HepG2 (cell line): ENCODE measurements around the gene TNFAIP1. TPM values are rescaled to one million over a fixed set of nuclear protein-coding genes. Genes with fewer than 3 reads are reported as not detected.

Experiments
- AFF4 ChIP-seq: sonication (generic); formaldehyde crosslinking; IDR thresholded peaks from 2 replicates; pipeline ENCODE4 v1.4.0; 2020; ENCODE audit warnings: missing genetic modification reagents
- BRF2 ChIP-seq: sonication (generic); formaldehyde crosslinking; IDR thresholded peaks from 2 replicates; pipeline ENCODE4 v1.8.1; 2022; ENCODE audit warnings: mild to moderate bottlenecking, missing genetic modification reagents
- CENPBD1 ChIP-seq: sonication (generic); formaldehyde crosslinking; IDR thresholded peaks from 2 replicates; pipeline ENCODE4 v1.8.0; 2022; ENCODE audit warnings: missing genetic modification reagents, low read depth, mild to moderate bottlenecking, borderline replicate concordance
- CHD4 ChIP-seq: fragments of 200-600 bp; sonication (generic); IDR thresholded peaks from 2 replicates; pipeline ENCODE4 v1.7.0; 2017; ENCODE audit warnings: mild to moderate bottlenecking, low read length, borderline replicate concordance
- GABPB1 ChIP-seq: IDR thresholded peaks from 2 replicates; pipeline ENCODE4 v1.6.1; 2016; ENCODE audit warnings: mild to moderate bottlenecking, missing genetic modification reagents, moderate library complexity, missing compliant biosample characterization
- HNF1A ChIP-seq, 2 experiments: sonication (generic) in 1 of 2; formaldehyde crosslinking in 1 of 2; IDR thresholded peaks; 2 replicates each; pipeline versions ENCODE4 v1.4.0 to v1.6.1; 2016 to 2020; ENCODE audit warnings: borderline replicate concordance in 1 of 2, low read depth in 1 of 2, mild to moderate bottlenecking in 1 of 2, missing genetic modification reagents in 1 of 2
- KDM1A ChIP-seq: IDR thresholded peaks from 2 replicates; pipeline ENCODE4 v1.6.1; 2016; ENCODE audit warnings: missing compliant biosample characterization
- RNF2 ChIP-seq: fragments of 450-650 bp; conservative IDR thresholded peaks from 2 replicates; pipeline ENCODE4 v1.6.1; 2016; ENCODE audit warnings: low read depth
- SRSF1 ChIP-seq: fragments of 200-400 bp; formaldehyde crosslinking; optimal IDR thresholded peaks from 2 replicates; pipeline ENCODE3; 2017; ENCODE audit warnings: mild to moderate bottlenecking, low read depth, low read length, moderate library complexity
- ZBTB20 ChIP-seq: sonication (generic); formaldehyde crosslinking; IDR thresholded peaks from 2 replicates; pipeline ENCODE4 v1.8.1; 2023; ENCODE audit warnings: missing genetic modification reagents, low read depth, mild to moderate bottlenecking, borderline replicate concordance
- ZBTB7A ChIP-seq: sonication (generic); formaldehyde crosslinking; IDR thresholded peaks from 2 replicates; pipeline ENCODE4 v1.8.0; 2022; ENCODE audit warnings: mild to moderate bottlenecking, missing genetic modification reagents
- ZMYM3 ChIP-seq: sonication (generic); formaldehyde crosslinking; IDR thresholded peaks from 2 replicates; pipeline ENCODE4 v1.5.1; 2020; ENCODE audit warnings: mild to moderate bottlenecking, missing genetic modification reagents
- ZNF143 ChIP-seq: sonication (generic); formaldehyde crosslinking; IDR thresholded peaks from 2 replicates; pipeline ENCODE4 v1.4.0; 2020; ENCODE audit warnings: missing genetic modification reagents
- ZNF275 ChIP-seq: sonication (generic); formaldehyde crosslinking; IDR thresholded peaks from 2 replicates; pipeline ENCODE4 v1.8.0; 2022; ENCODE audit warnings: missing genetic modification reagents, mild to moderate bottlenecking, inconsistent platforms, borderline replicate concordance
- ZNF343 ChIP-seq: sonication (generic); formaldehyde crosslinking; IDR thresholded peaks from 2 replicates; pipeline ENCODE4 v1.4.0; 2020; ENCODE audit warnings: mild to moderate bottlenecking, missing genetic modification reagents
- ZNF430 ChIP-seq: sonication (generic); formaldehyde crosslinking; IDR thresholded peaks from 2 replicates; pipeline ENCODE4 v1.9.0; 2021; ENCODE audit warnings: mild to moderate bottlenecking, missing genetic modification reagents
- ZNF746 ChIP-seq: sonication (generic); formaldehyde crosslinking; IDR thresholded peaks from 2 replicates; pipeline ENCODE4 v1.8.0; 2022; ENCODE audit warnings: mild to moderate bottlenecking, missing genetic modification reagents
- polyA plus RNA-seq, 8 experiments: library from polyadenylated mRNA; depleted of rRNA in 3 of 8; stranded (reverse) in 7 of 8; unstranded in 1 of 8; fragments of >200 nt; fragmentation: Illumina TruSeq in 4 of 8; extraction: Trizol in 4 of 8; gene quantifications; 2 replicates each; pipeline versions ENCODE4 v1.2.1 to v1.2.3, GENCODE V29; 2011 to 2016; ENCODE audit warnings: low read depth in 4 of 8, missing spikeins in 1 of 8, mixed read lengths in 1 of 8; ENCODE audit not compliant: insufficient read depth in 1 of 8
- total RNA-seq, 5 experiments: library from RNA; depleted of rRNA; stranded (reverse); fragments of >200 nt; fragmentation: Illumina TruSeq; extraction: Trizol; gene quantifications; 2 replicates each; pipeline ENCODE4 v1.2.3, GENCODE V29; 2016; ENCODE audit warnings: low read depth in 1 of 5

TNFAIP1 gene
- total and polyA plus RNA-seq, 2 of the 13 experiments (the other 11 are each of a cell fraction or from before 2014, with no cell fraction given) = 17.5 to 40.6 TPM

GRCh38 chr17:28357061-28357900, 21.7 kb downstream of the TNFAIP1 start, which contains the start of gene POLDIP2 (continued):
- TF ChIP-seq AFF4 (CRISPR knock-in tag) (no peak), BRF2 (CRISPR knock-in tag) (peak; percentile 94), ZBTB20 (CRISPR knock-in tag) (no peak), ZNF275 (CRISPR knock-in tag) (no peak), ZBTB7A (CRISPR knock-in tag) (0 out of 2 replicates have a peak, but pooled peaks have one; percentile 60), RNF2 (peak; percentile 78; the same call in 1 of the 2 replicates), ZNF143 (CRISPR knock-in tag) (peak; percentile 88), HNF1A (IDR thresholded peaks at IDR 0.05; ENCODE audit: low read depth) (no peak), HNF1A (CRISPR knock-in tag; IDR thresholded peaks at IDR 0.05; ENCODE audit: borderline replicate concordance) (peak; percentile 75; the same call in 1 of the 2 replicates), ZMYM3 (CRISPR knock-in tag) (no peak), SRSF1 (peak; percentile 64), GABPB1 (CRISPR knock-in tag) (peak; percentile 98), CHD4 (no peak), ZNF343 (no peak), ZNF746 (CRISPR knock-in tag) (no peak; the same call in none of the 2 replicates), KDM1A (CRISPR knock-in tag) (no peak), CENPBD1 (CRISPR knock-in tag) (no peak), ZNF430 (peak; percentile 79; the same call in 1 of the 2 replicates)
